ENCODE measurements around the gene CNN2. TPM values are rescaled to one million over a fixed set of nuclear protein-coding genes. Genes with fewer than 3 reads are reported as not detected.

The CNN2 gene
- total RNA-seq, 4 donors from 2014 or later, result 2.2 to 10.1 (median 4.1) TPM

GRCh38 chr19:1057176-1057855 lies 30.9 kb downstream of the CNN2 start:
- peaks cover 0 to 59% of the 10 kb centered on the region in 2 donors for H3K36me3 ChIP-seq
- no peak for TF ChIP-seq CTCF (IDR thresholded peaks at IDR 0.05 in 4 of 5, conservative IDR thresholded peaks at IDR 0.05 in 1 of 5)
- no peak for TF ChIP-seq POLR2A (IDR thresholded peaks at IDR 0.05)
- peaks cover 5 to 28% (median 6%) of the 10 kb centered on the region in 3 donors for H3K9me3 ChIP-seq
- intact Hi-C loops (cut with DNase I; ENCODE audit: low total_unique reads), result no loop called here
- ATAC-seq, result no peak
- no peaks in the 10 kb centered on the region for H3K4me1 ChIP-seq
- DNase-seq, result no peak
- H3K27ac ChIP-seq, result no peak overlapping the region
- no peaks in the 10 kb centered on the region for H3K27me3 ChIP-seq
- in situ Hi-C loops (cut with MboI; ENCODE audit: low sequenced_read_pairs in 4 of 4), result no loop called here
- H3K4me3 ChIP-seq, result no peak overlapping the region

GRCh38 chr19:1058112-1058511 lies 31.7 kb downstream of the CNN2 start:
- peaks cover 5 to 28% (median 6%) of the 10 kb centered on the region in 3 donors for H3K9me3 ChIP-seq
- no peak for ATAC-seq
- no peaks in the 10 kb centered on the region for H3K4me1 ChIP-seq
- peaks cover 0 to 59% of the 10 kb centered on the region in 2 donors for H3K36me3 ChIP-seq
- H3K27me3 ChIP-seq, result no peaks in the 10 kb centered on the region
- H3K4me3 ChIP-seq, result no peak overlapping the region
- in situ Hi-C loops (cut with MboI; ENCODE audit: low sequenced_read_pairs in 4 of 4) (no loop called here), intact Hi-C loops (cut with DNase I; ENCODE audit: low total_unique reads) (no loop called here)
- no peak for DNase-seq
- no peak overlapping the region for H3K27ac ChIP-seq
- no peak for TF ChIP-seq POLR2A (IDR thresholded peaks at IDR 0.05)
- TF ChIP-seq CTCF (IDR thresholded peaks at IDR 0.05 in 4 of 5, conservative IDR thresholded peaks at IDR 0.05 in 1 of 5), result no peak

- peaks cover 0 to 42% of the 10 kb centered on the region in 2 donors for H3K36me3 ChIP-seq
- H3K9me3 ChIP-seq, result peaks cover 5 to 28% (median 6%) of the 10 kb centered on the region in 3 donors
- intact Hi-C loops (cut with DNase I; ENCODE audit: low total_unique reads) (no loop called here), in situ Hi-C loops (cut with MboI; ENCODE audit: low sequenced_read_pairs in 4 of 4) (no loop called here)
- H3K4me1 ChIP-seq, result peaks cover 4 to 7% of the 10 kb centered on the region in 2 donors
- no peak overlapping the region for H3K4me3 ChIP-seq
- DNase-seq, result no peak
- no peak overlapping the region for H3K27ac ChIP-seq
- H3K27me3 ChIP-seq, result peaks cover 0 to 17% (median 4%) of the 10 kb centered on the region in 3 donors
- TF ChIP-seq POLR2A (IDR thresholded peaks at IDR 0.05) (no peak), CTCF (IDR thresholded peaks at IDR 0.05 in 4 of 5, conservative IDR thresholded peaks at IDR 0.05 in 1 of 5) (no peak)
- ATAC-seq, result no peak
These were observed 34.3 kb downstream of the CNN2 start for GRCh38 chr19:1060689-1061088.

- no peak for ATAC-seq
These were observed 35.6 kb downstream of the CNN2 start for GRCh38 chr19:1061987-1062386.

More at GRCh38 chr19:1061987-1062386, 35.6 kb downstream of the CNN2 start:
- Histone ChIP-seq H3K4me3 (no peak overlapping the region), H3K27me3 (peaks cover 7 to 30% (median 16%) of the 10 kb centered on the region in 3 donors), H3K27ac (no peak overlapping the region), H3K4me1 (peaks cover 4 to 12% of the 10 kb centered on the region in 2 donors), H3K9me3 (peaks cover 5 to 19% (median 6%) of the 10 kb centered on the region in 3 donors), H3K36me3 (peaks cover 0 to 29% of the 10 kb centered on the region in 2 donors)
- DNase-seq, result no peak
- in situ Hi-C loops (cut with MboI; ENCODE audit: low sequenced_read_pairs in 4 of 4) (no loop called here), intact Hi-C loops (cut with DNase I; ENCODE audit: low total_unique reads) (no loop called here)
- TF ChIP-seq POLR2A (IDR thresholded peaks at IDR 0.05), result no peak
- no peak for TF ChIP-seq CTCF (IDR thresholded peaks at IDR 0.05 in 4 of 5, conservative IDR thresholded peaks at IDR 0.05 in 1 of 5)

Measured in gastrocnemius medialis (tissue), 4 donors.